ENCODE measurements around the gene JAK3. TPM values are rescaled to one million over a fixed set of nuclear protein-coding genes. Genes with fewer than 3 reads are reported as not detected.
A peak's percentile ranks its signal among the peaks of the same experiment; 100 is the strongest.

Gene JAK3
- total RNA-seq, 1 donor from 2014 or later, result 30.9 TPM

GRCh38 chr19:17841371-17841809, 6.4 kb downstream of the JAK3 start:
- no peaks in the 10 kb centered on the region for H3K9me3 Mint-ChIP-seq (ENCODE audit: unreplicated experiment)
- peaks cover 10% of the 10 kb centered on the region for H3K27me3 Mint-ChIP-seq (ENCODE audit: unreplicated experiment)
- no peak for TF ChIP-seq CTCF (IDR thresholded peaks at IDR 0.05; ENCODE audit: unreplicated experiment)
- peaks cover 6% of the 10 kb centered on the region for H3K4me1 Mint-ChIP-seq (ENCODE audit: unreplicated experiment)
- H3K4me3 Mint-ChIP-seq (ENCODE audit: unreplicated experiment), result peak overlapping the region; percentile 77
- H3K27ac Mint-ChIP-seq (ENCODE audit: unreplicated experiment), result no peak overlapping the region
- H3K36me3 Mint-ChIP-seq (ENCODE audit: low read depth, unreplicated experiment), result peaks cover 17% of the 10 kb centered on the region
- no peak for DNase-seq (ENCODE audit: low spot score)

- Mint-ChIP-seq H3K27ac (ENCODE audit: unreplicated experiment) (no peak overlapping the region), H3K4me3 (ENCODE audit: unreplicated experiment) (no peak overlapping the region), H3K9me3 (ENCODE audit: unreplicated experiment) (no peaks in the 10 kb centered on the region), H3K27me3 (ENCODE audit: unreplicated experiment) (peaks cover 11% of the 10 kb centered on the region), H3K4me1 (ENCODE audit: unreplicated experiment) (peaks cover 6% of the 10 kb centered on the region), H3K36me3 (ENCODE audit: low read depth, unreplicated experiment) (peaks cover 22% of the 10 kb centered on the region)
- no peak for DNase-seq (ENCODE audit: low spot score)
- TF ChIP-seq CTCF (IDR thresholded peaks at IDR 0.05; ENCODE audit: unreplicated experiment), result no peak
Measured at GRCh38 chr19:17840019-17840418, 7.8 kb downstream of the JAK3 start.

- peaks cover 19% of the 10 kb centered on the region for H3K36me3 Mint-ChIP-seq (ENCODE audit: low read depth, unreplicated experiment)
- no peak overlapping the region for H3K27ac Mint-ChIP-seq (ENCODE audit: unreplicated experiment)
- TF ChIP-seq CTCF (IDR thresholded peaks at IDR 0.05; ENCODE audit: unreplicated experiment), result no peak
- H3K9me3 Mint-ChIP-seq (ENCODE audit: unreplicated experiment), result no peaks in the 10 kb centered on the region
- H3K27me3 Mint-ChIP-seq (ENCODE audit: unreplicated experiment), result peaks cover 8% of the 10 kb centered on the region
- peaks cover 6% of the 10 kb centered on the region for H3K4me1 Mint-ChIP-seq (ENCODE audit: unreplicated experiment)
- H3K4me3 Mint-ChIP-seq (ENCODE audit: unreplicated experiment), result peak overlapping the region; percentile 31
- no peak for DNase-seq (ENCODE audit: low spot score)
Measured at GRCh38 chr19:17837972-17838371, 9.8 kb downstream of the JAK3 start.

- H3K4me3 Mint-ChIP-seq (ENCODE audit: unreplicated experiment), result peak overlapping the region; percentile 53
- TF ChIP-seq CTCF (IDR thresholded peaks at IDR 0.05; ENCODE audit: unreplicated experiment), result no peak
- no peaks in the 10 kb centered on the region for H3K9me3 Mint-ChIP-seq (ENCODE audit: unreplicated experiment)
- H3K36me3 Mint-ChIP-seq (ENCODE audit: low read depth, unreplicated experiment), result peaks cover 21% of the 10 kb centered on the region
- no peak for DNase-seq (ENCODE audit: low spot score)
- H3K27ac Mint-ChIP-seq (ENCODE audit: unreplicated experiment), result no peak overlapping the region
- H3K27me3 Mint-ChIP-seq (ENCODE audit: unreplicated experiment), result peaks cover 8% of the 10 kb centered on the region
- H3K4me1 Mint-ChIP-seq (ENCODE audit: unreplicated experiment), result peaks cover 6% of the 10 kb centered on the region
Measured at GRCh38 chr19:17836530-17836929, 11.3 kb downstream of the JAK3 start.

- Mint-ChIP-seq H3K4me1 (ENCODE audit: unreplicated experiment) (peaks cover 3% of the 10 kb centered on the region), H3K4me3 (ENCODE audit: unreplicated experiment) (peak overlapping the region; percentile 4), H3K27ac (ENCODE audit: unreplicated experiment) (peak overlapping the region; percentile 5), H3K27me3 (ENCODE audit: unreplicated experiment) (peaks cover 5% of the 10 kb centered on the region), H3K36me3 (ENCODE audit: low read depth, unreplicated experiment) (peaks cover 17% of the 10 kb centered on the region), H3K9me3 (ENCODE audit: unreplicated experiment) (no peaks in the 10 kb centered on the region)
- no peak for DNase-seq (ENCODE audit: low spot score)
- no peak for TF ChIP-seq CTCF (IDR thresholded peaks at IDR 0.05; ENCODE audit: unreplicated experiment)
Measured at GRCh38 chr19:17835182-17836006, 12.4 kb downstream of the JAK3 start.

All from endothelial cell (in vitro differentiated cells).